Measurements from ENCODE around the gene ARPC1B.

ARPC1B gene

GRCh38 chr7:99440195-99440594, 65.7 kb downstream of the ARPC1B start:
- DNase-seq: no peak

Data from amygdala (tissue), 56 donors.